Measurements from ENCODE around the gene ZBTB44. TPM values are rescaled to one million over a fixed set of nuclear protein-coding genes. Genes with fewer than 3 reads are reported as not detected.

Gene ZBTB44
- total and polyA plus RNA-seq, 8 donors: 34.1 to 53.7 (median 42.7) TPM

GRCh38 chr11:130179396-130180306 lies 135.1 kb downstream of the ZBTB44 start:
- no peaks in the 10 kb centered on the region for H3K27me3 ChIP-seq
- TF ChIP-seq, protein P1, sequence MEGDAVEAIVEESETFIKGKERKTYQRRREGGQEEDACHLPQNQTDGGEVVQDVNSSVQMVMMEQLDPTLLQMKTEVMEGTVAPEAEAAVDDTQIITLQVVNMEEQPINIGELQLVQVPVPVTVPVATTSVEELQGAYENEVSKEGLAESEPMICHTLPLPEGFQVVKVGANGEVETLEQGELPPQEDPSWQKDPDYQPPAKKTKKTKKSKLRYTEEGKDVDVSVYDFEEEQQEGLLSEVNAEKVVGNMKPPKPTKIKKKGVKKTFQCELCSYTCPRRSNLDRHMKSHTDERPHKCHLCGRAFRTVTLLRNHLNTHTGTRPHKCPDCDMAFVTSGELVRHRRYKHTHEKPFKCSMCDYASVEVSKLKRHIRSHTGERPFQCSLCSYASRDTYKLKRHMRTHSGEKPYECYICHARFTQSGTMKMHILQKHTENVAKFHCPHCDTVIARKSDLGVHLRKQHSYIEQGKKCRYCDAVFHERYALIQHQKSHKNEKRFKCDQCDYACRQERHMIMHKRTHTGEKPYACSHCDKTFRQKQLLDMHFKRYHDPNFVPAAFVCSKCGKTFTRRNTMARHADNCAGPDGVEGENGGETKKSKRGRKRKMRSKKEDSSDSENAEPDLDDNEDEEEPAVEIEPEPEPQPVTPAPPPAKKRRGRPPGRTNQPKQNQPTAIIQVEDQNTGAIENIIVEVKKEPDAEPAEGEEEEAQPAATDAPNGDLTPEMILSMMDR (IDR thresholded peaks at IDR 0.05): no peak
- DNase-seq (peak in 2 of 4 donors; percentile 65 to 74), ATAC-seq (peak; percentile 24)
- H3K27ac ChIP-seq: peak overlapping the region; percentile 22 to 66
- H3K9me3 ChIP-seq: peaks cover 0 to 2% of the 10 kb centered on the region in 2 donors
- H3K4me1 ChIP-seq: peaks cover 26 to 56% of the 10 kb centered on the region in 2 donors
- no peak overlapping the region for H3K4me3 ChIP-seq
- no peaks in the 10 kb centered on the region for H3K36me3 ChIP-seq
- intact Hi-C loops (cut with DNase I): no loop called here

GRCh38 chr11:130178441-130179339 lies 136.0 kb downstream of the ZBTB44 start:
- H3K27me3 ChIP-seq: no peaks in the 10 kb centered on the region
- no peak for DNase-seq
- peaks cover 0 to 5% of the 10 kb centered on the region in 2 donors for H3K9me3 ChIP-seq
- intact Hi-C loops (cut with DNase I): no loop called here
- H3K36me3 ChIP-seq: no peaks in the 10 kb centered on the region
- H3K4me3 ChIP-seq: no peak overlapping the region
- TF ChIP-seq, protein P1 (IDR thresholded peaks at IDR 0.05): no peak
- H3K27ac ChIP-seq: no peak overlapping the region
- peaks cover 26 to 56% of the 10 kb centered on the region in 2 donors for H3K4me1 ChIP-seq
- ATAC-seq: peak; percentile 1

DNA sequence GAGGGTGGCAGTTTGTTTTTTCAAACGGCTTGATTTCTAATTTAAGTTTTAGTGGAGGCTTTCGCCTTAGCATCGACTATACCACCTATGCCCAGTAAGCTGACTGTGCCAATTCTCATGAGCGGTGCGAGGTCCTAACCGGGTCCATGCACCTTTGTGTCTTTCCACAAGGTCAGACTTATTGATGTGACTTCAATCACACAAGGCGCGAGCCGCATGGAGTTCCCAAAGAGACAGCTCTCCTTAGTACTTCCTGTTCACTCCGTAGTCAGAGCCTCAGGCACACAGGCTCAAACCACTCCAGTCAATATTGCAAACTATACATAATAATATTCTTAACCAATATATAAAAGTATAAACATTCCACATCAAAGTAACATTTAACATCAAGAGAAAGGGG lies 136.9 kb downstream of the ZBTB44 start:
- intact Hi-C loops (cut with DNase I): no loop called here
- DNase-seq (no peak), ATAC-seq (no peak)
- TF ChIP-seq, protein P1 (IDR thresholded peaks at IDR 0.05): no peak
- Histone ChIP-seq H3K9me3 (peaks cover 0 to 5% of the 10 kb centered on the region in 2 donors), H3K4me1 (peaks cover 26 to 56% of the 10 kb centered on the region in 2 donors), H3K27me3 (no peaks in the 10 kb centered on the region), H3K27ac (no peak overlapping the region), H3K36me3 (no peaks in the 10 kb centered on the region), H3K4me3 (no peak overlapping the region)

Other genes with a start within 250 kb of the ZBTB44 start
- gene APLP2, start 245.0 kb downstream of the ZBTB44 start, total RNA-seq: 100 to 1,000 TPM; 428 to 646 TPM
- gene APLP2, start 245.0 kb downstream of the ZBTB44 start, polyA plus RNA-seq (ENCODE audit: insufficient read length in 6 of 6): 100 to 1,000 TPM; 405 to 520 (median 486) TPM
- gene ST14, start 155.1 kb downstream of the ZBTB44 start, total RNA-seq: 100 to 1,000 TPM in 1 of 2 donors, 10 to 100 TPM in 1; 80.6 to 107 TPM
- 10 to 100 TPM; 30.6 to 41.3 (median 34.4) TPM for gene ST14, start 155.1 kb downstream of the ZBTB44 start, polyA plus RNA-seq (ENCODE audit: insufficient read length in 6 of 6)
- gene ADAMTS8, start 113.7 kb upstream of the ZBTB44 start, total RNA-seq: 10 to 100 TPM in 1 of 2 donors, 1 to 10 TPM in 1; 1.2 to 48.5 TPM
- gene ADAMTS8, start 113.7 kb upstream of the ZBTB44 start, polyA plus RNA-seq (ENCODE audit: insufficient read length in 6 of 6): 1 to 10 TPM; 3.5 to 8.9 (median 5.3) TPM
- 10 to 100 TPM; 11.8 to 13.5 TPM for gene ADAMTS15, start 133.7 kb upstream of the ZBTB44 start, total RNA-seq
- 10 to 100 TPM; 31.7 to 49.6 (median 43.2) TPM for gene ADAMTS15, start 133.7 kb upstream of the ZBTB44 start, polyA plus RNA-seq (ENCODE audit: insufficient read length in 6 of 6)

Data from left lung (tissue), 10 donors.